HUES6 (cell line): ENCODE data around the gene PPARA.
A peak's percentile ranks its signal among the peaks of the same experiment; 100 is the strongest.
"Not testable (repeated sequence)": the region's sequence is repeated elsewhere in the genome, so short reads cannot be mapped to it uniquely, and the experiment has no call there.

Source experiments
- H3K27ac ChIP-seq: 2 replicates; pipeline ENCODE4 v1.7.0; 2013; ENCODE audit warnings: low read depth, mild to moderate bottlenecking, low read length, inconsistent platforms
- H3K27me3 ChIP-seq: 2 replicates; pipeline ENCODE4 v1.6.1; 2013; ENCODE audit warnings: low read length; ENCODE audit not compliant: control insufficient read depth, insufficient read depth
- H3K36me3 ChIP-seq: 2 replicates; pipeline ENCODE4 v1.6.1; 2013; ENCODE audit warnings: low read length; ENCODE audit not compliant: control insufficient read depth, insufficient read depth
- H3K4me1 ChIP-seq: 2 replicates; pipeline ENCODE4 v1.6.1; 2013; ENCODE audit warnings: low read length; ENCODE audit not compliant: control insufficient read depth, insufficient read depth
- H3K4me3 ChIP-seq: 2 replicates; pipeline ENCODE4 v1.5.1; 2013; ENCODE audit warnings: low read depth, low read length
- H3K9ac ChIP-seq: one replicate; pipeline ENCODE4 v1.6.1; 2013; ENCODE audit warnings: mild to moderate bottlenecking, low read length
- H3K9me3 ChIP-seq: 2 replicates; pipeline ENCODE4 v1.6.1; 2013; ENCODE audit warnings: low read depth, low read length; ENCODE audit not compliant: control insufficient read depth, insufficient read depth

The PPARA gene

GRCh38 chr22:46251816-46252380 lies 101.6 kb downstream of the PPARA start:
- Histone ChIP-seq H3K36me3 (no peaks in the 10 kb centered on the region), H3K27me3 (peaks cover 7% of the 10 kb centered on the region), H3K4me1 (peaks cover 7% of the 10 kb centered on the region), H3K27ac (no peak overlapping the region), H3K9ac (no peak overlapping the region), H3K9me3 (no peaks in the 10 kb centered on the region), H3K4me3 (no peak overlapping the region)

GRCh38 chr22:46256358-46256958 lies 106.1 kb downstream of the PPARA start:
- H3K4me3 ChIP-seq = no peak overlapping the region
- H3K9ac ChIP-seq = no peak overlapping the region
- no peak overlapping the region for H3K27ac ChIP-seq
- H3K36me3 ChIP-seq = no peaks in the 10 kb centered on the region
- H3K27me3 ChIP-seq = peaks cover 38% of the 10 kb centered on the region
- H3K9me3 ChIP-seq = peaks cover 10% of the 10 kb centered on the region
- peaks cover 1% of the 10 kb centered on the region; the same call in 1 of the 2 replicates for H3K4me1 ChIP-seq

DNA sequence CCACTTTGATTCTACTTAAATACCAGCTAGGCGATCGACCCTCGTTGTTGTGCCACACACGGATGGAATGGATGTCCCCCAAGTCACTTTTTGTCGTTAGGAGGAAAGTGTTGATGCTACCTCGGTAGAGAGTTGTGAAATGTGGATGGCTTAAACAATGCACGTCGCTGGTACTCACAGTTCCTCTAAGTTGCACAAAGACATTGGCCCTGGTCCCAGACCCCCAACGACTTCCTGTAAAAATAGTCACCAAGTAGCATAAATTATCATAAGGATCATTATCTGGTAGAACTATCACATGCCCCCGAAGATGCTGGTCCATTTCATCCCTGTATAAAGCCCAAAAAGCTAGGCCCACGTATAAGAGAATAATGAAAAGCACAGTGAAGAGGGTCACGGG lies 109.0 kb downstream of the PPARA start:
- peaks cover 63% of the 10 kb centered on the region for H3K27me3 ChIP-seq
- H3K9ac ChIP-seq = no peak overlapping the region
- H3K9me3 ChIP-seq = peaks cover 25% of the 10 kb centered on the region
- H3K4me3 ChIP-seq = no peak overlapping the region
- H3K36me3 ChIP-seq = no peaks in the 10 kb centered on the region
- no peaks in the 10 kb centered on the region for H3K4me1 ChIP-seq
- no peak overlapping the region for H3K27ac ChIP-seq

DNA sequence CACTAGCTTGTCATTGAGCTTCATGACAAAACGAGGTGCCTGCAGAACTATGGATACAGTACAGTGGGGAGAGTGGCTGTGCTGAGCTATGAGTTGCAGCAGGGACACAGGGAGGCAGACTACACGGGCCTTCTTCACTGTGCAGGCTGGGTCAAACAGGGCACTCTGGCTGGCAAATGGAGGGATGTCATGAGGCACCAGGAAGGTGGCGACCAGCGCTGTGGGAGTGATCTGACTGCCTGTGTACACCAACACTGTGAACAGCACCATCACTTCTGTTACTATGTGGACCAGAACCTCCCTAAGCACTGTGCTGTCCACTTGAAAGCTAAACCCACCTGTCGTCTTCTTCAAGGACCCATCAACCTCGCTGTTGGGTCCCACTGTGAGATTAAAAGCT lies 109.7 kb downstream of the PPARA start:
- Histone ChIP-seq H3K9ac (no peak overlapping the region), H3K4me3 (no peak overlapping the region), H3K27me3 (peaks cover 65% of the 10 kb centered on the region), H3K4me1 (no peaks in the 10 kb centered on the region), H3K9me3 (peaks cover 27% of the 10 kb centered on the region), H3K36me3 (no peaks in the 10 kb centered on the region), H3K27ac (no peak overlapping the region)

GRCh38 chr22:46262449-46263215 lies 112.3 kb downstream of the PPARA start:
- no peak overlapping the region for H3K27ac ChIP-seq
- H3K4me3 ChIP-seq = peak overlapping the region; percentile 38; the same call in 1 of the 2 replicates
- no peaks in the 10 kb centered on the region for H3K36me3 ChIP-seq
- H3K9me3 ChIP-seq = peaks cover 39% of the 10 kb centered on the region
- peaks cover 71% of the 10 kb centered on the region for H3K27me3 ChIP-seq
- H3K4me1 ChIP-seq = no peaks in the 10 kb centered on the region
- H3K9ac ChIP-seq = no peak overlapping the region

DNA sequence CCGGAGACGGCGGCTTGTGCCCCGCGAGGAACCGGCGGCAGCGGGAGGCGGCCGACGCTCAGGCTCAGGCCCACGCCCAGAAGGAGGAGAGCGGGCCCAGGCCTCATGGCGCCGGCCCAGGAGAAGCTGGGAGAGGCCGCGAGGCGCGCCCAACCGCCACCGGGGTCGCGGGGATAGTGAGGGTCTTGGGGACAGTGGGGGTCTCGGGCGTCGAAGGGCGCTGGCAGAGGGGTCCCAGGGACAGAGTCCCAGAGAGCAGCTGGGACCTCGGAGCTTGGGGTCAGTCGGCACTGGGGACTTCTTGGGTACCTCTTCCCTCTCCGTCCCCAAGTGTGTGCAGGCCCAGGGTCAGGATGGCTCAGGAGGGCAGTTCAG lies 112.9 kb downstream of the PPARA start, which contains the start of gene PKDREJ:
Gene PKDREJ (minus strand): TSS at position 128 of the 375 bp plus-strand sequence. CDS start 21 bp downstream, at position 107.
- H3K36me3 ChIP-seq = no peaks in the 10 kb centered on the region
- peaks cover 67% of the 10 kb centered on the region for H3K27me3 ChIP-seq
- H3K4me3 ChIP-seq = peak within 1 kb of the TSS; percentile 38; the same call in 1 of the 2 replicates
- no peak within 1 kb of the TSS for H3K9ac ChIP-seq
- H3K9me3 ChIP-seq = peaks cover 39% of the 10 kb centered on the region
- H3K27ac ChIP-seq = no peak within 1 kb of the TSS
- H3K4me1 ChIP-seq = no peaks in the 10 kb centered on the region

DNA sequence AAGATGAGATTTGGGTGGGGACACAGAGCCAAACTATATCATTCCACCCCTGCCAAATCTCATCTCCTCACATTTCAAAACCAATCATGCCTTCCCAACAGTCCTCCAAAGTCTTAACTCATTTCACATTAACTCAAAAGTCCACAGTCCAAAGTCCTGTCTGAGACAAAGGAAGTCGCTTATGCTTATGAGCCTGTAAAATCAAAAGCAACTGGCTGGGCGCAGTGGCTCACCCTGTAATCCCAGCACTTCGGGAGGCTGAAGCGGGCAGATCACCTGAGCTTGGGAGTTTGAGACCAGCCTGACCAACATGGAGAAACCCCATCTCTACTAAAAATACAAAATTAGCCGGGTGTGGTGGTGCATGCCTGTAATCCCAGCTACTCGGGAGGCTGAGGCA lies 114.2 kb downstream of the PPARA start:
- H3K27ac ChIP-seq, H3K9ac ChIP-seq, H3K4me1 ChIP-seq, H3K36me3 ChIP-seq, H3K4me3 ChIP-seq: not testable (repeated sequence)
- Histone ChIP-seq H3K27me3 (peaks cover 54% of the 10 kb centered on the region), H3K9me3 (peaks cover 30% of the 10 kb centered on the region)

DNA sequence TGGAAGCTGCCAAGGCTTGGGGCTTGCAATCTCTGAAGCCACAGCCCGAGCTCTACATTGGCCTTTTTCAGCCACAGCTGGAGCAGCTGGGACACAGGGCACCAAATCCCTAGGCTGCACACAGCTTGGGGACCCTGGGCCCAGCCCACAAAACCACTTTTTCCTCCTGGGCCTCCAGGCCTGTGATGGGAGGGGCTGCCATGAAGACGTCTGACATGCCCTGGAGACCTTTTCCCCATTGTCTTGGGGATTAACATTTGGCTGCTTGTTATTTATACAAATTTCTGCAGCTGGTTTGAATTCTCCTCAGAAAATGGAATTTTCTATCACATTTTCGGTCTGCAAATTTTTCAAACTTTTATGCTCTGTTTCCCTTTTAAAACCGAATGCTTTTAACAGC lies 115.3 kb downstream of the PPARA start:
- Histone ChIP-seq H3K9me3 (peaks cover 30% of the 10 kb centered on the region), H3K27me3 (peaks cover 42% of the 10 kb centered on the region)
- H3K36me3 ChIP-seq, H3K4me1 ChIP-seq, H3K4me3 ChIP-seq, H3K9ac ChIP-seq, H3K27ac ChIP-seq: not testable (repeated sequence)

DNA sequence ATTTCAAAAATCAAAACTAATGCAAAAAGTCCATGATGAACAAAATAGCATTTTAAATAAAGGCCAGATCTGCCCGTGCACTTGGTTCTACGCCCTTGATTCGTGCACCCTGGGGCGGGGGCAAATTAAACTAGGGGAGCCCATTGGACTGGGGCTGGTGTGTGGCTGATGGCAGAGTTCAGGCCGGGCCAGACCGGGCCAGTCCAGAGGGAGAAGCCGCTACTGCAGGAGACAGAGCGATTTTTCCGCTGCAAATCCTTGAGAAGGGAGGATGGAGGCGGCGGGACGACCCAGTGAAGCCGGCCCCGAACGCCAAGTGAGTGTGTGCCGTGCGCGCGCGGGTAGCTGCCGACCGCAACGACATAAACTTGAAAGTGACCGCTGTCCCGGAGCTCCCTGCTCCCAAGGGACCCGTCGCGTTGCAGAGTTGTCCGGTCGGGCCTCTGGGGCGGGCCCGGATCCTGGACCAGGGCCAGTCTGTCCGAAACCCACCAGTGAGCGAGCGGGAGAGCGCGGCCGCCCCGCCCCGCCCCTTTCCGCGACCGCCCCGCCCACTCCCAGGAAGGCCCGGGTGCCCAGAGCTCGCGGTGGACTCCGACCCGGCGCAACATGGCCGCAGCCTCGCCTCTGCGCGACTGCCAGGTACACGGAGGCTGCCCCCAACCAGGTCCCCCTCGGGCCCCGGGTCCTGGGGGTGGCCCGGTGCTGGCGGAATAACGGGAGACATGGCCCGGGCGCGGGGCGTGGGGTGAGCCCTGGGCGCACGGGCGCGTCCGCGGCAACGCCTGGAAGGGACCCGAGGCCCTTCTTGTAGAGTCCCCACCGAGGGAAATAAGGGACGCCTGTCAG lies 117.3 kb downstream of the PPARA start, which contains the start of gene TTC38:
Gene TTC38 (plus strand): TSS at position 578 of the 849 bp plus-strand sequence. CDS start 32 bp downstream, at position 610.
- peak within 1 kb of the TSS; percentile 61 for H3K9ac ChIP-seq
- H3K4me1 ChIP-seq = no peaks in the 10 kb centered on the region
- H3K9me3 ChIP-seq = peaks cover 23% of the 10 kb centered on the region
- no peak within 1 kb of the TSS for H3K27ac ChIP-seq
- peak within 1 kb of the TSS; percentile 92 for H3K4me3 ChIP-seq
- peaks cover 6% of the 10 kb centered on the region; the same call in 1 of the 2 replicates for H3K36me3 ChIP-seq
- peaks cover 22% of the 10 kb centered on the region for H3K27me3 ChIP-seq

GRCh38 chr22:46269564-46269963 lies 119.2 kb downstream of the PPARA start:
- H3K36me3 ChIP-seq = peaks cover 22% of the 10 kb centered on the region
- peaks cover 14% of the 10 kb centered on the region for H3K9me3 ChIP-seq
- no peak overlapping the region for H3K27ac ChIP-seq
- no peaks in the 10 kb centered on the region for H3K4me1 ChIP-seq
- H3K27me3 ChIP-seq = peaks cover 7% of the 10 kb centered on the region
- H3K9ac ChIP-seq = no peak overlapping the region
- H3K4me3 ChIP-seq = no peak overlapping the region
